ENCODE data around the gene TAF6L. TPM values are rescaled to one million over a fixed set of nuclear protein-coding genes. Genes with fewer than 3 reads are reported as not detected.

TAF6L gene
- total and polyA plus RNA-seq, 2 of the 8 experiments (the other 6 are each of a cell fraction or from before 2014, with no cell fraction given), result 24.8 to 31.9 TPM

DNA sequence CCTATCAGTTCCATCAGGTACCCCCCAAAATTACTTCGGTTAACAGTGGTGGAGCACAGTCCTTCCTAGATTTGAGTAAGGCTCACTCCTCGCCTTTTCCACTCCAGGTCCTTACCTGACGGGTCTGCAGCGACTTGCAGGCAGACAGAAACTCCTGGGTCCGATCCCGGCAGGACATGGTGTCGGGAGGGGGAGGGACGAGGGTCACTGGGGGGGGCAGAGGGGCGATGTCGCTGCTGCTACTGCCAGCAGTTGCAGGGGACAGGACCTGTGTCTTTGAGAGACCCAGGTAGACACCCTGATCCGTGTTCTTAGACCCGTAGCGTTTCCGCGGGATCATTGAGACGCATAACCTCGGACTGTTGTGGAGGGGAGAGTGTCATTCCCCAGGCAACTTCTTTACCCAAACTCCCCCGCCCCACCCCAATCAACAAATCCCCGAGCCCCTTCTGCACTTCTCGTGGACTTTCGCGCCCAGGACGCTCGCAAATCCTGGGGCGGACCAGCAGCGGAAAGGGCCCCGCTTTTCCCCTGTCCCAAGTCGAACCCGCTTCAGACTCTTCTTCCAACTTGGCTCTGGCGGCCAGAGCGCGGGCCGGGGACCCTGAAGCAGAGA, 59.8 kb downstream of the TAF6L start:
- Histone ChIP-seq H3K23me2 (ENCODE audit: low read depth, low read length) (peaks cover 7% of the 10 kb centered on the region), H2BK5ac (ENCODE audit: low read depth, low read length) (peak overlapping the region; percentile 84; the same call in 1 of the 2 replicates), H2BK120ac (replicated peaks; ENCODE audit: low read depth, low read length) (no peak overlapping the region), H3K79me1 (ENCODE audit: low read depth, low read length) (peaks cover 10% of the 10 kb centered on the region), H3K27me3 (replicated peaks in 1 of 4; ENCODE audit: control insufficient read depth in 3 of 4, extremely low read depth in 1 of 4, insufficient read depth in 3 of 4, low read length in 3 of 4) (no peaks in the 10 kb centered on the region), H3K4me1 (replicated peaks in 1 of 4; ENCODE audit: control insufficient read depth in 3 of 4, insufficient read depth in 4 of 4, low read length in 3 of 4) (peaks cover 0 to 17% (median 2%) of the 10 kb centered on the region in 4 experiments; a peak in 2 of 7 replicates), H2BK20ac (ENCODE audit: low read length) (no peak overlapping the region), H3K9ac (replicated peaks in 1 of 4; ENCODE audit: extremely low read depth in 1 of 4, low read depth in 3 of 4, low read length in 3 of 4) (peak overlapping the region; percentile 38 to 91 (median 83)), H3K56ac (replicated peaks; ENCODE audit: insufficient read length, low read depth, low read length) (peak overlapping the region; percentile 24), H3K9me3 (ENCODE audit: insufficient read depth in 2 of 2, low read depth in 1 of 2, low read length in 1 of 2) (no peaks in the 10 kb centered on the region), H2AFZ (ENCODE audit: low read length) (no peak overlapping the region), H3K27ac (ENCODE audit: low read depth, low read length) (peak overlapping the region; percentile 80), H4K8ac (ENCODE audit: extremely low read depth, insufficient read depth, low read length) (no peak overlapping the region; the same call in 1 of the 2 replicates), H2BK15ac (ENCODE audit: low read length) (no peak overlapping the region), H3K36me3 (ENCODE audit: control insufficient read depth in 2 of 4, insufficient read depth in 4 of 4, low read length in 3 of 4) (peaks cover 19 to 34% (median 32%) of the 10 kb centered on the region in 4 experiments), H4K5ac (ENCODE audit: insufficient read length, low read depth, low read length) (no peak overlapping the region), H2BK12ac (ENCODE audit: low read depth, low read length) (no peak overlapping the region), H4K20me1 (replicated peaks in 1 of 2; ENCODE audit: control insufficient read depth in 1 of 2, insufficient read depth in 2 of 2, low read length in 2 of 2) (peaks cover 5 to 7% of the 10 kb centered on the region in 2 experiments), H3K79me2 (ENCODE audit: control insufficient read depth in 1 of 2, insufficient read depth in 2 of 2, low read length in 2 of 2) (peaks cover 7 to 19% of the 10 kb centered on the region in 2 experiments; a peak in 3 of 4 replicates), H3K4me2 (ENCODE audit: insufficient read depth in 1 of 2, low read depth in 2 of 2, low read length in 2 of 2) (peak overlapping the region; percentile 88 to 92), H3K4me3 (ENCODE audit: extremely low read depth in 1 of 4, insufficient read depth in 2 of 4, low read depth in 3 of 4, low read length in 4 of 4) (peak overlapping the region; percentile 76 to 94 (median 92)), H4K91ac (replicated peaks; ENCODE audit: insufficient read length, low read length) (no peak overlapping the region), H3K14ac (ENCODE audit: insufficient read length) (no peak overlapping the region), H2AK5ac (ENCODE audit: low read depth, low read length) (no peak overlapping the region), H3K4ac (replicated peaks; ENCODE audit: insufficient read length, low read depth, low read length) (no peak overlapping the region), H3K23ac (ENCODE audit: insufficient read length) (no peak overlapping the region), H3K18ac (ENCODE audit: extremely low read depth, low read length) (no peak overlapping the region; the same call in 1 of the 2 replicates)
- CTCF ChIA-PET (ENCODE audit: partially characterized antibody), result interaction anchor here (0.8 to 2.1 kb wide), 3 partner anchors 9 to 55 kb away, joined by 5 to 7 read pairs (median 7); partner anchors contain the start of gene WDR74
- POLR2A ChIA-PET (ENCODE audit: partially characterized antibody), result interaction anchor here (0.8 to 13.8 kb wide), 31 partner anchors 9 to 239 kb away, joined by 3 to 398 read pairs (median 13); partner anchors contain the start of genes BSCL2, C11orf98, CSKMT and GNG3
- FAIRE-seq (no peak), DNase-seq (ENCODE audit: low read depth in 1 of 2, low spot score in 2 of 2) (no peak)
- WGBS, 2 experiments (ENCODE audit: extremely low coverage in 1 of 2, insufficient coverage in 1 of 2, insufficient read length in 1 of 2, insufficient replicate concordance in 2 of 2, low coverage in 1 of 2, low lambda C conversion rate in 2 of 2, missing lambda C conversion rate in 1 of 2), result 5% methylated on average over 28 of the region's 33 CpGs; no CpG with 5 or more reads in 1 of the 2 experiments
- TF ChIP-seq CHD1 (IDR thresholded peaks at IDR 0.05; ENCODE audit: low read depth, low read length), result no peak
- TF ChIP-seq CHD2 (IDR thresholded peaks at IDR 0.05; ENCODE audit: low read length), result no peak
- 0 out of 2 replicates have a peak, but pooled peaks have one; percentile 69 for TF ChIP-seq RBBP5 (IDR thresholded peaks at IDR 0.05; ENCODE audit: borderline replicate concordance, low read depth, low read length)
- TF ChIP-seq EGR1 (IDR thresholded peaks at IDR 0.05; ENCODE audit: borderline replicate concordance, low read depth, low read length), result 0 out of 2 replicates have a peak, but pooled peaks have one; percentile 12
- TF ChIP-seq ASH2L (IDR thresholded peaks at IDR 0.05; ENCODE audit: low read length), result peak; percentile 96
- TF ChIP-seq JUND (IDR thresholded peaks at IDR 0.05; ENCODE audit: low read length), result no peak
- TF ChIP-seq, protein P1, sequence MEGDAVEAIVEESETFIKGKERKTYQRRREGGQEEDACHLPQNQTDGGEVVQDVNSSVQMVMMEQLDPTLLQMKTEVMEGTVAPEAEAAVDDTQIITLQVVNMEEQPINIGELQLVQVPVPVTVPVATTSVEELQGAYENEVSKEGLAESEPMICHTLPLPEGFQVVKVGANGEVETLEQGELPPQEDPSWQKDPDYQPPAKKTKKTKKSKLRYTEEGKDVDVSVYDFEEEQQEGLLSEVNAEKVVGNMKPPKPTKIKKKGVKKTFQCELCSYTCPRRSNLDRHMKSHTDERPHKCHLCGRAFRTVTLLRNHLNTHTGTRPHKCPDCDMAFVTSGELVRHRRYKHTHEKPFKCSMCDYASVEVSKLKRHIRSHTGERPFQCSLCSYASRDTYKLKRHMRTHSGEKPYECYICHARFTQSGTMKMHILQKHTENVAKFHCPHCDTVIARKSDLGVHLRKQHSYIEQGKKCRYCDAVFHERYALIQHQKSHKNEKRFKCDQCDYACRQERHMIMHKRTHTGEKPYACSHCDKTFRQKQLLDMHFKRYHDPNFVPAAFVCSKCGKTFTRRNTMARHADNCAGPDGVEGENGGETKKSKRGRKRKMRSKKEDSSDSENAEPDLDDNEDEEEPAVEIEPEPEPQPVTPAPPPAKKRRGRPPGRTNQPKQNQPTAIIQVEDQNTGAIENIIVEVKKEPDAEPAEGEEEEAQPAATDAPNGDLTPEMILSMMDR (IDR thresholded peaks at IDR 0.05; ENCODE audit: control extremely low read depth in 1 of 3, insufficient read depth in 1 of 3, low read depth in 1 of 3, low read length in 3 of 3), result no peak
- peak; percentile 94 for TF ChIP-seq KDM4A (IDR thresholded peaks at IDR 0.05; ENCODE audit: low read depth, low read length, severe bottlenecking)
- TF ChIP-seq TAF7 (optimal IDR thresholded peaks at IDR 0.05; ENCODE audit: borderline replicate concordance, low read depth, low read length), result peak; percentile 84

All from H1 (cell line).